K562 (cell line): ENCODE data around the gene FAM83G. TPM values are rescaled to one million over a fixed set of nuclear protein-coding genes. Genes with fewer than 3 reads are reported as not detected.
A peak's percentile ranks its signal among the peaks of the same experiment; 100 is the strongest.

ENCODE experiments used
- BCL6 ChIP-seq: fragments of 250-450 bp; sonication (Bioruptor Pico); IDR thresholded peaks from 2 replicates; pipeline ENCODE4 v1.4.0; 2020
- CBFA2T3 ChIP-seq: fragments of 450-650 bp; IDR thresholded peaks from 2 replicates; pipeline ENCODE4 v1.6.1; 2017
- CHD2 ChIP-seq: IDR thresholded peaks from 2 replicates; pipeline ENCODE4 v1.6.1; 2011; ENCODE audit warnings: low read depth, low read length
- DDX20 ChIP-seq: fragments of 450-650 bp; IDR thresholded peaks from 2 replicates; pipeline ENCODE4 v1.6.1; 2016; ENCODE audit warnings: missing genetic modification characterization, low read depth, mild to moderate bottlenecking, missing compliant biosample characterization, moderate library complexity
- HOXB6 ChIP-seq: fragments of 250-450 bp; sonication (Bioruptor Pico); IDR thresholded peaks from 2 replicates; pipeline ENCODE4 v1.5.1; 2022; ENCODE audit warnings: mild to moderate bottlenecking, borderline replicate concordance
- KDM2B ChIP-seq: fragments of 250-450 bp; sonication (Bioruptor Pico); IDR thresholded peaks from 2 replicates; pipeline ENCODE4 v1.8.0; 2021; ENCODE audit warnings: mild to moderate bottlenecking, moderate library complexity
- LEF1 ChIP-seq: fragments of 450-650 bp; IDR thresholded peaks from 2 replicates; pipeline ENCODE4 v1.6.1; 2016; ENCODE audit warnings: mild to moderate bottlenecking
- MED1 ChIP-seq: sonication (generic); formaldehyde crosslinking; IDR thresholded peaks from 2 replicates; pipeline ENCODE4 v1.8.1; 2023; ENCODE audit warnings: missing genetic modification reagents, borderline replicate concordance
- MEIS2 ChIP-seq: fragments of 450-650 bp; IDR thresholded peaks from 2 replicates; pipeline ENCODE4 v1.6.1; 2014; ENCODE audit warnings: mild to moderate bottlenecking; ENCODE audit not compliant: partially characterized antibody
- MXI1 ChIP-seq: IDR thresholded peaks from 2 replicates; pipeline ENCODE4 v1.6.1; 2011; ENCODE audit warnings: low read depth, mild to moderate bottlenecking, improper control_type of control experiment, low read length
- NBN ChIP-seq: fragments of 450-650 bp; IDR thresholded peaks from 2 replicates; pipeline ENCODE4 v1.6.1; 2016; ENCODE audit warnings: low read depth, mild to moderate bottlenecking
- NR1H2 ChIP-seq: sonication (generic); formaldehyde crosslinking; IDR thresholded peaks from 2 replicates; pipeline ENCODE4 v1.4.0; 2020; ENCODE audit warnings: mild to moderate bottlenecking, missing genetic modification reagents
- PHF8 ChIP-seq: fragments of 200-600 bp; sonication (generic); IDR thresholded peaks from 2 replicates; pipeline ENCODE4 v1.6.1; 2012; ENCODE audit warnings: mixed run types, mild to moderate bottlenecking, inconsistent platforms, low read length, moderate library complexity, borderline replicate concordance
- RUNX1 ChIP-seq: sonication (generic); IDR thresholded peaks from 2 replicates; pipeline ENCODE4 v1.6.1; 2016; ENCODE audit warnings: antibody characterized with exemption, low read depth
- TCF3 ChIP-seq: sonication (generic); formaldehyde crosslinking; IDR thresholded peaks from 2 replicates; pipeline ENCODE4 v1.4.0; 2020; ENCODE audit warnings: mild to moderate bottlenecking, missing genetic modification reagents
- ZBED1 ChIP-seq: IDR thresholded peaks from 2 replicates; pipeline ENCODE4 v1.6.1; 2014
- ZEB2 ChIP-seq: fragments of 450-650 bp; IDR thresholded peaks from 2 replicates; pipeline ENCODE4 v1.6.1; 2016
- ZFP1 ChIP-seq: fragments of 450-650 bp; formaldehyde crosslinking; IDR thresholded peaks from 2 replicates; pipeline ENCODE4 v1.4.0; 2020; ENCODE audit warnings: mild to moderate bottlenecking, mixed read lengths
- ZNF764 ChIP-seq: fragments of 250-450 bp; sonication (Bioruptor Pico); IDR thresholded peaks from 2 replicates; pipeline ENCODE4 v1.4.0; 2020; ENCODE audit warnings: low read depth, mild to moderate bottlenecking, moderate library complexity
- polyA plus RNA-seq, 8 experiments: library from polyadenylated mRNA; depleted of rRNA in 4 of 8; stranded (reverse) in 5 of 8; unstranded in 3 of 8; fragments of >200 nt; fragmentation: Nextera tagmentation in 2 of 8; fragmentation: Illumina TruSeq in 1 of 8; extraction: Ambion mirVana in 2 of 8; extraction: Trizol in 1 of 8; gene quantifications; 2 replicates each; pipeline versions ENCODE4 v1.2.1 to v1.2.3, GENCODE V29; 2011 to 2014; ENCODE audit warnings: inconsistent platforms in 1 of 8, missing spikeins in 1 of 8
- total RNA-seq, 7 experiments: library from RNA; depleted of rRNA in 6 of 7; stranded (reverse); fragments of >200 nt in 6 of 7; fragmentation: Illumina TruSeq in 2 of 7; extraction: Trizol in 2 of 7; gene quantifications; 2 replicates each; pipeline versions ENCODE4 v1.2.1 to v1.2.3, GENCODE V29; 2011 to 2021; ENCODE audit warnings: low replicate concordance in 1 of 7
- TF ChIP-seq, protein P1 (sequence below): sonication (generic); formaldehyde crosslinking; IDR thresholded peaks from 2 replicates; pipeline ENCODE4 v1.8.1; 2023; ENCODE audit warnings: mild to moderate bottlenecking, missing genetic modification reagents
- TF ChIP-seq, protein P2 (sequence below), 2 experiments: fragments of 450-650 bp; conservative IDR thresholded peaks; 2 replicates each; pipeline ENCODE4 v1.6.1; 2017; ENCODE audit warnings: mild to moderate bottlenecking in 2 of 2, moderate library complexity in 2 of 2
- TF ChIP-seq, protein P3 (sequence below): sonication (generic); formaldehyde crosslinking; IDR thresholded peaks from 2 replicates; pipeline ENCODE4 v1.9.0; 2022; ENCODE audit warnings: mild to moderate bottlenecking, missing genetic modification reagents
- TF ChIP-seq, protein P4 (sequence below): sonication (generic); formaldehyde crosslinking; IDR thresholded peaks from 2 replicates; pipeline ENCODE4 v1.8.1; 2023; ENCODE audit warnings: mild to moderate bottlenecking, missing genetic modification reagents
- TF ChIP-seq, protein P5 (sequence below): sonication (generic); formaldehyde crosslinking; IDR thresholded peaks from 2 replicates; pipeline ENCODE4 v1.9.0; 2022; ENCODE audit warnings: mild to moderate bottlenecking, missing genetic modification reagents

Gene FAM83G
- total and polyA plus RNA-seq, 9 of the 15 experiments (the other 6 are each of a cell fraction or from before 2014, with no cell fraction given): 0.04 to 10.3 (median 4.5) TPM; not detected in 1

DNA sequence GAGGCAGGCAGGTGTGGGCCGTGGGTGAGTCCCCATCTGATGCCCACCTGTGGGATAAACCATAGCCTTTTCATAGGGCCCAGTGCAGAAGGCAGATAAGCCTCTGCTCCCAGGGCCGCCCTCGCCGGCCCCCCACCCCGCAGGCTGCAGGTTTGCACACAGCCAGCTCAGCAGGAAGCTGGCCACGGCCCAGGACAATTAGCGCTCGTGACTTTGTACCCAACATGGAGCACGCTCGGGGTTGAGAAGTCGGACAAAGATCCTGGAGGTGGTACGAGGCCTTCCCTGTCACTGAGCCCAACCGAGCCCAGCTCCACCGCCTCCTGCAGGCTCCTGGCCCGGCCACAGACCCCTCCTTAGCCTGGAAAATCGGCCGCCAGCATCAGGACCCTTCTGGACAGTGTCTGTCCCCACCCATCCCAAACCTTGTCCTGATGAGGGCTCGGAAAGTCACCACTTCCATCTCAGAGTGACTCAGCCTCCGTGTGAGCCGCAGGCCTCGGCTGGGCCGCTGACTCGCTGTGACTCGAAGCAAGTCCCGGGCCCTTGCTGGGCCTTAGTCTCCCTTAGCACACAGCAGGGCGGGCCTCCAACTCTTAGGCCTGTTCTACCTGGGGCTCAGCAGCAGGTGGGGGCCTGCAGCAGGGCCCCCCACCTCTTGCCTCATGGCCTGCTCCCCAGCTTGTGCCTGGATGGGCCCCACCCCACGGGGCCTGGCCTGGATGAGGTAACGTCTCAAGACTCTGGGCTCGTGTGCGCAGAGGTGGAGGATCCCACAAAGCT is 22.7 kb downstream of the FAM83G start (continued):
- TF ChIP-seq, protein P1, sequence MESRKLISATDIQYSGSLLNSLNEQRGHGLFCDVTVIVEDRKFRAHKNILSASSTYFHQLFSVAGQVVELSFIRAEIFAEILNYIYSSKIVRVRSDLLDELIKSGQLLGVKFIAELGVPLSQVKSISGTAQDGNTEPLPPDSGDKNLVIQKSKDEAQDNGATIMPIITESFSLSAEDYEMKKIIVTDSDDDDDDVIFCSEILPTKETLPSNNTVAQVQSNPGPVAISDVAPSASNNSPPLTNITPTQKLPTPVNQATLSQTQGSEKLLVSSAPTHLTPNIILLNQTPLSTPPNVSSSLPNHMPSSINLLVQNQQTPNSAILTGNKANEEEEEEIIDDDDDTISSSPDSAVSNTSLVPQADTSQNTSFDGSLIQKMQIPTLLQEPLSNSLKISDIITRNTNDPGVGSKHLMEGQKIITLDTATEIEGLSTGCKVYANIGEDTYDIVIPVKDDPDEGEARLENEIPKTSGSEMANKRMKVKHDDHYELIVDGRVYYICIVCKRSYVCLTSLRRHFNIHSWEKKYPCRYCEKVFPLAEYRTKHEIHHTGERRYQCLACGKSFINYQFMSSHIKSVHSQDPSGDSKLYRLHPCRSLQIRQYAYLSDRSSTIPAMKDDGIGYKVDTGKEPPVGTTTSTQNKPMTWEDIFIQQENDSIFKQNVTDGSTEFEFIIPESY (CRISPR knock-in tag): no peak
- TF ChIP-seq TCF3 (CRISPR knock-in tag) (peak; percentile 34; the same call in 1 of the 2 replicates), RUNX1 (no peak), MEIS2 (no peak), HOXB6 (CRISPR knock-in tag) (no peak), KDM2B (CRISPR knock-in tag) (no peak), MED1 (CRISPR knock-in tag) (no peak), ZBED1 (no peak), CHD2 (no peak), ZNF764 (no peak), PHF8 (no peak), ZEB2 (no peak), ZFP1 (no peak), CBFA2T3 (peak; percentile 71), MXI1 (no peak), NR1H2 (no peak), BCL6 (CRISPR knock-in tag) (no peak), NBN (no peak), DDX20 (tag) (no peak), LEF1 (no peak)
- TF ChIP-seq, protein P2, sequence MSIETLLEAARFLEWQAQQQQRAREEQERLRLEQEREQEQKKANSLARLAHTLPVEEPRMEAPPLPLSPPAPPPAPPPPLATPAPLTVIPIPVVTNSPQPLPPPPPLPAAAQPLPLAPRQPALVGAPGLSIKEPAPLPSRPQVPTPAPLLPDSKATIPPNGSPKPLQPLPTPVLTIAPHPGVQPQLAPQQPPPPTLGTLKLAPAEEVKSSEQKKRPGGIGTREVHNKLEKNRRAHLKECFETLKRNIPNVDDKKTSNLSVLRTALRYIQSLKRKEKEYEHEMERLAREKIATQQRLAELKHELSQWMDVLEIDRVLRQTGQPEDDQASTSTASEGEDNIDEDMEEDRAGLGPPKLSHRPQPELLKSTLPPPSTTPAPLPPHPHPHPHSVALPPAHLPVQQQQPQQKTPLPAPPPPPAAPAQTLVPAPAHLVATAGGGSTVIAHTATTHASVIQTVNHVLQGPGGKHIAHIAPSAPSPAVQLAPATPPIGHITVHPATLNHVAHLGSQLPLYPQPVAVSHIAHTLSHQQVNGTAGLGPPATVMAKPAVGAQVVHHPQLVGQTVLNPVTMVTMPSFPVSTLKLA (conservative IDR thresholded peaks at IDR 0.05): no peak
- TF ChIP-seq, protein P3, sequence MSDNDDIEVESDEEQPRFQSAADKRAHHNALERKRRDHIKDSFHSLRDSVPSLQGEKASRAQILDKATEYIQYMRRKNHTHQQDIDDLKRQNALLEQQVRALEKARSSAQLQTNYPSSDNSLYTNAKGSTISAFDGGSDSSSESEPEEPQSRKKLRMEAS (CRISPR knock-in tag): peak; percentile 91
- TF ChIP-seq, protein P4, sequence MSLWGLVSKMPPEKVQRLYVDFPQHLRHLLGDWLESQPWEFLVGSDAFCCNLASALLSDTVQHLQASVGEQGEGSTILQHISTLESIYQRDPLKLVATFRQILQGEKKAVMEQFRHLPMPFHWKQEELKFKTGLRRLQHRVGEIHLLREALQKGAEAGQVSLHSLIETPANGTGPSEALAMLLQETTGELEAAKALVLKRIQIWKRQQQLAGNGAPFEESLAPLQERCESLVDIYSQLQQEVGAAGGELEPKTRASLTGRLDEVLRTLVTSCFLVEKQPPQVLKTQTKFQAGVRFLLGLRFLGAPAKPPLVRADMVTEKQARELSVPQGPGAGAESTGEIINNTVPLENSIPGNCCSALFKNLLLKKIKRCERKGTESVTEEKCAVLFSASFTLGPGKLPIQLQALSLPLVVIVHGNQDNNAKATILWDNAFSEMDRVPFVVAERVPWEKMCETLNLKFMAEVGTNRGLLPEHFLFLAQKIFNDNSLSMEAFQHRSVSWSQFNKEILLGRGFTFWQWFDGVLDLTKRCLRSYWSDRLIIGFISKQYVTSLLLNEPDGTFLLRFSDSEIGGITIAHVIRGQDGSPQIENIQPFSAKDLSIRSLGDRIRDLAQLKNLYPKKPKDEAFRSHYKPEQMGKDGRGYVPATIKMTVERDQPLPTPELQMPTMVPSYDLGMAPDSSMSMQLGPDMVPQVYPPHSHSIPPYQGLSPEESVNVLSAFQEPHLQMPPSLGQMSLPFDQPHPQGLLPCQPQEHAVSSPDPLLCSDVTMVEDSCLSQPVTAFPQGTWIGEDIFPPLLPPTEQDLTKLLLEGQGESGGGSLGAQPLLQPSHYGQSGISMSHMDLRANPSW: no peak
- TF ChIP-seq, protein P5, sequence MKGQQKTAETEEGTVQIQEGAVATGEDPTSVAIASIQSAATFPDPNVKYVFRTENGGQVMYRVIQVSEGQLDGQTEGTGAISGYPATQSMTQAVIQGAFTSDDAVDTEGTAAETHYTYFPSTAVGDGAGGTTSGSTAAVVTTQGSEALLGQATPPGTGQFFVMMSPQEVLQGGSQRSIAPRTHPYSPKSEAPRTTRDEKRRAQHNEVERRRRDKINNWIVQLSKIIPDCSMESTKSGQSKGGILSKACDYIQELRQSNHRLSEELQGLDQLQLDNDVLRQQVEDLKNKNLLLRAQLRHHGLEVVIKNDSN: peak; percentile 21; the same call in 1 of the 2 replicates
